GM12875 (cell line): ENCODE measurements around the gene ST6GALNAC3.

Experiments
- H3K4me3 ChIP-seq: one replicate; pipeline ENCODE4 v1.5.1; 2011; ENCODE audit warnings: low read depth, low read length, control low read depth
- TF ChIP-seq, protein P1 (sequence below): IDR thresholded peaks from 2 replicates; pipeline ENCODE4 v1.5.1; 2011; ENCODE audit warnings: low read depth, mild to moderate bottlenecking, control low read depth, inconsistent platforms, low read length, moderate library complexity, borderline replicate concordance; ENCODE audit not compliant: insufficient read depth

The ST6GALNAC3 gene

GRCh38 chr1:76218888-76219287 lies 144.3 kb downstream of the ST6GALNAC3 start:
- H3K4me3 ChIP-seq = no peak overlapping the region
- TF ChIP-seq, protein P1, sequence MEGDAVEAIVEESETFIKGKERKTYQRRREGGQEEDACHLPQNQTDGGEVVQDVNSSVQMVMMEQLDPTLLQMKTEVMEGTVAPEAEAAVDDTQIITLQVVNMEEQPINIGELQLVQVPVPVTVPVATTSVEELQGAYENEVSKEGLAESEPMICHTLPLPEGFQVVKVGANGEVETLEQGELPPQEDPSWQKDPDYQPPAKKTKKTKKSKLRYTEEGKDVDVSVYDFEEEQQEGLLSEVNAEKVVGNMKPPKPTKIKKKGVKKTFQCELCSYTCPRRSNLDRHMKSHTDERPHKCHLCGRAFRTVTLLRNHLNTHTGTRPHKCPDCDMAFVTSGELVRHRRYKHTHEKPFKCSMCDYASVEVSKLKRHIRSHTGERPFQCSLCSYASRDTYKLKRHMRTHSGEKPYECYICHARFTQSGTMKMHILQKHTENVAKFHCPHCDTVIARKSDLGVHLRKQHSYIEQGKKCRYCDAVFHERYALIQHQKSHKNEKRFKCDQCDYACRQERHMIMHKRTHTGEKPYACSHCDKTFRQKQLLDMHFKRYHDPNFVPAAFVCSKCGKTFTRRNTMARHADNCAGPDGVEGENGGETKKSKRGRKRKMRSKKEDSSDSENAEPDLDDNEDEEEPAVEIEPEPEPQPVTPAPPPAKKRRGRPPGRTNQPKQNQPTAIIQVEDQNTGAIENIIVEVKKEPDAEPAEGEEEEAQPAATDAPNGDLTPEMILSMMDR = no peak

DNA sequence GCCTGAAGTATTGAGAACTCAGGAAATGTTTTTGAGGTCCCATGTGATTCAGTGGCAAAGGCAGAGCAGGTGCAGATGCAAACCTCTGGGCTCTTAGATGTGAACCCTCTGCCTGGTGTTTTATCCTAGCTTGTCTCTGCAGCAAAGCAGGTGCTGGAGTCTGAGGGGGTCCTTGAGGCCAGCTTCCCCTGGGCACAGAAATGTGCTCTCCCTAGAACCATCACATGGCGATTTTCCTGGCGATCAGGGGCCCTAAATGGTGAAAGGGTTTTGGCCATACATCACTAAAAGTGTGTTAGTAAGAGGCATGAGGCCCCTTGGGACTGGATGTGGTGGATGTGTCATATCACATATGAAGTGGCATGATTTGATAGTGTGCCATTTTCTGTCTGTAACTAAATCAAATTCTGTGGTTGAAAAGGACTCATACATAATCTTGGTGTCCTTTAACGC lies 144.8 kb downstream of the ST6GALNAC3 start:
- TF ChIP-seq, protein P1 = no peak
- no peak overlapping the region for H3K4me3 ChIP-seq

GRCh38 chr1:76224752-76225151 lies 150.2 kb downstream of the ST6GALNAC3 start:
- H3K4me3 ChIP-seq = no peak overlapping the region
- TF ChIP-seq, protein P1 = no peak

GRCh38 chr1:76225526-76225925 lies 151.0 kb downstream of the ST6GALNAC3 start:
- TF ChIP-seq, protein P1 = no peak
- no peak overlapping the region for H3K4me3 ChIP-seq

DNA sequence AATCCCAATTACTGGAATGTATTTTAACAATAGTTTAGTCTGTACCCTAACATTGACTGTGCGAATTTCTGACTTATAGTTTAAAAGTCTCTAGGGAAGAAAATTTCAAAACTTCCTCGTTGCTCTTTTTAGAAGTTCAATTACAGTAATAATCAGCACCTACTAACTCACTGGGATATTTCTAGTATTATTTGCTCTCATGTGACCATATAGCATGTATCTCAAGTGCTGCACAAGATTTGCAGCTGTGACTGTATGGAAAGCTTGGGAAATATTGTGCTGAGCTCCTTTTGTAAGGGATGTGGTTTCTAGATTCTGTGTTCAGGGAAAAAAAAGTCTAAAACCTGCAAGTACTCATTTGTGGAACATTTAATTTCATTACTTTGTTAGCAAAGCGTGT lies 153.1 kb downstream of the ST6GALNAC3 start:
- H3K4me3 ChIP-seq = no peak overlapping the region
- TF ChIP-seq, protein P1 = no peak

DNA sequence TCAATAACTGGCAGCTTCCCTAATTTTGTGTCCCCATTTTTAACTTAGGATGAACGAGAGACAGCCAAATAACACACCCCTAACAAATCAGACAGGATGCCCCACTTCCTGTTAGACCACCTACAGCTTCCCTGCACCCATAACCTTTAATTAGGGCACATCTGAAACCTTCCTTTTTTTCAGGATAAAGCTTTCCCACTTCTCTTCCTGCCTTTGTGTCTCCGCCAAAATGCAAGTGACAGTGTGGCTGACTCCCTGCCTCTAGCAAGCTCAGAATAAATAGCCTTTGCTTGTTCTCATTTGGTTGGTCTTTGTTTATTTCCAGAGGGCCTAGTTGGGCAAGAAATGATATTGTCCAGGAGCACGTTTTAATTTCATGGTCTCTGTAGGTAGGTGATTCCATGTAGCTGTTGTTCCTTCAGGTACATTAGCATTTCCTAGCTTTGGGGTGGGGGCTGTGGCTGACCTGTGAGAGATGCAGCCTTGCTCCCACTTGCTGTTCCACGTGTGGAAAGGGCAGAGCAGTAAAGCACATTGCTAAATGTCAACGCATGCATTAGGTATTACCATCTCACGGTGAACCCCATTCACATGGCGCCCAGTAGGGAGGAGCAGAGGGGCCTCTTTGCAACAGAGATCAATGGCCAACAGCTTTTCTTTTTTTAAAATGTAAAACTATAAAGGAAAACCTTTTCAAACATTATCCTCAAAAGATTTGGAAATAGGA lies 154.9 kb downstream of the ST6GALNAC3 start:
- TF ChIP-seq, protein P1 = no peak
- H3K4me3 ChIP-seq = no peak overlapping the region

GRCh38 chr1:76230842-76231281 lies 156.3 kb downstream of the ST6GALNAC3 start:
- TF ChIP-seq, protein P1 = no peak
- H3K4me3 ChIP-seq = no peak overlapping the region
